ENCODE results near the gene GAS2L1. TPM values are rescaled to one million over a fixed set of nuclear protein-coding genes. Genes with fewer than 3 reads are reported as not detected.
A peak's percentile ranks its signal among the peaks of the same experiment; 100 is the strongest.

Gene GAS2L1
- total and polyA plus RNA-seq, 3 donors from 2014 or later = 84.9 to 197 (median 191) TPM

GRCh38 chr22:29305836-29306174 lies 645 bp upstream of the GAS2L1 start:
- Histone ChIP-seq H3K9me3 (no peaks in the 10 kb centered on the region), H3K4me3 (peak overlapping the region; percentile 86 to 88), H3K4me1 (peaks cover 45% of the 10 kb centered on the region), H3K27me3 (no peaks in the 10 kb centered on the region), H3K27ac (peak overlapping the region in 1 of 2 donors; percentile 82), H3K36me3 (ENCODE audit: low read depth, missing control alignments) (no peaks in the 10 kb centered on the region)
- no peak for TF ChIP-seq POLR2A (IDR thresholded peaks at IDR 0.05)
- TF ChIP-seq CTCF (IDR thresholded peaks at IDR 0.05) = no peak
- 35 to 46% methylated on average over 7 of the region's 7 CpGs for WGBS, 2 donors
- intact Hi-C loops (cut with DNase I; ENCODE audit: low total_unique reads) = no loop called here
- no peak for DNase-seq

- TF ChIP-seq CTCF (IDR thresholded peaks at IDR 0.05) (peak; percentile 8 to 18 (median 14)), POLR2A (IDR thresholded peaks at IDR 0.05) (no peak)
- WGBS, 2 donors = 0 to 9% methylated on average over 28 to 43 of the region's 83 CpGs
- peak overlapping the region; percentile 74 to 82 for H3K27ac ChIP-seq
- H3K4me3 ChIP-seq = peak overlapping the region; percentile 86 to 88
- H3K36me3 ChIP-seq (ENCODE audit: low read depth, missing control alignments) = no peaks in the 10 kb centered on the region
- no peaks in the 10 kb centered on the region for H3K27me3 ChIP-seq
- intact Hi-C loops (cut with DNase I; ENCODE audit: low total_unique reads) = no loop called here
- H3K4me1 ChIP-seq = peaks cover 54% of the 10 kb centered on the region
- DNase-seq = peak; percentile 90
- no peaks in the 10 kb centered on the region for H3K9me3 ChIP-seq
These were observed 565 bp downstream of the GAS2L1 start for GRCh38 chr22:29306835-29307595.

- no peaks in the 10 kb centered on the region for H3K27me3 ChIP-seq
- H3K4me1 ChIP-seq = peaks cover 54% of the 10 kb centered on the region
- intact Hi-C loops (cut with DNase I; ENCODE audit: low total_unique reads) = no loop called here
- no peaks in the 10 kb centered on the region for H3K36me3 ChIP-seq (ENCODE audit: low read depth, missing control alignments)
- 38 to 60% methylated on average over 17 to 20 of the region's 20 CpGs for WGBS, 2 donors
- TF ChIP-seq POLR2A (IDR thresholded peaks at IDR 0.05) = no peak
- TF ChIP-seq CTCF (IDR thresholded peaks at IDR 0.05) = no peak
- H3K4me3 ChIP-seq = peak overlapping the region; percentile 86 to 88
- H3K9me3 ChIP-seq = no peaks in the 10 kb centered on the region
- H3K27ac ChIP-seq = peak overlapping the region; percentile 74 to 82
- no peak for DNase-seq
These were observed 1.2 kb downstream of the GAS2L1 start for GRCh38 chr22:29307596-29308147.

- no peak for DNase-seq
- 33 to 40% methylated on average over 4 to 30 of the region's 50 CpGs for WGBS, 2 donors
- Histone ChIP-seq H3K27ac (peak overlapping the region in 1 of 2 donors; percentile 82), H3K9me3 (no peaks in the 10 kb centered on the region), H3K4me1 (peaks cover 50% of the 10 kb centered on the region), H3K27me3 (no peaks in the 10 kb centered on the region), H3K36me3 (ENCODE audit: low read depth, missing control alignments) (no peaks in the 10 kb centered on the region), H3K4me3 (peak overlapping the region; percentile 86 to 88)
- TF ChIP-seq POLR2A (IDR thresholded peaks at IDR 0.05) (no peak), CTCF (IDR thresholded peaks at IDR 0.05) (no peak)
- intact Hi-C loops (cut with DNase I; ENCODE audit: low total_unique reads) = no loop called here
These were observed 1.8 kb downstream of the GAS2L1 start for GRCh38 chr22:29308148-29308790.
